HG02840 (cell line): ENCODE data around the gene MAOA.
"Not testable (repeated sequence)": the region's sequence is repeated elsewhere in the genome, so short reads cannot be mapped to it uniquely, and the experiment has no call there.

Source experiments
- ATAC-seq: cut with Tn5 transposase; IDR thresholded peaks from one replicate; pipeline ENCODE4 v1.9.1; 2021; ENCODE audit warnings: mild to moderate bottlenecking, moderate library complexity, moderate number of reproducible peaks; ENCODE audit not compliant: unreplicated experiment, low FRiP score

MAOA gene

DNA sequence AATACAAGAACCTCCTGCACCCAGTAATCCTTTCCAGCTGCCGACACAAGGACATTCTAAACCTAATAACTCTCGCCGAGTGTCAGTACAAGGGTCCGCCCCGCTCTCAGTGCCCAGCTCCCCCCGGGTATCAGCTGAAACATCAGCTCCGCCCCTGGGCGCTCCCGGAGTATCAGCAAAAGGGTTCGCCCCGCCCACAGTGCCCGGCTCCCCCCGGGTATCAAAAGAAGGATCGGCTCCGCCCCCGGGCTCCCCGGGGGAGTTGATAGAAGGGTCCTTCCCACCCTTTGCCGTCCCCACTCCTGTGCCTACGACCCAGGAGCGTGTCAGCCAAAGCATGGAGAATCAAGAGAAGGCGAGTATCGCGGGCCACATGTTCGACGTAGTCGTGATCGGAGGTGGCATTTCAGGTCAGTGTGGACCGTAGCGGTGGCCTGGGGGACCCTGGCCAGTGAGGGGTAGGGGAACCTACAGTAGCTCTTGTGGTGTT, at the start of gene MAOA:
Gene MAOA (plus strand): TSS at position 295 of the 490 bp plus-strand sequence. CDS start 43 bp downstream, at position 338.
- ATAC-seq, result no peak

DNA sequence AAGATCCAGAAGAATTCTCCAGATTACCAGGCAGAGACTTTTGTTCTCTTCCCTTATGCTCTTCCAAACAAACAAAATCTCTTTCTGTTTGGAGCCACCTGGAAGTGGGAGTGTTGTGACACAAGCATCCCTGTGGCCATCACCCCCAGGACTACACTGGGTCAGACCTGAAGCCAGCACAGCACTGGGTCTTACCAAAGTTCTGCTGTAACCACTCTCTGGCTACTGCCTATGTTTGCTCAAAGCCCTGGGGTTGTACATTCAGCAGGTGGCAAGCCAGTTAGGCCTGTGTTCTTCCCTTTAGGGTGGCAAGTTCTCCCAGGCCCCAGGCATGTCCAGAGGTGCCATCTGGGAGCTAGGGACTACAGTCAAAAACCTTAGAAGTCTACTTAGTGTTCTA, 43.7 kb upstream of the MAOA start:
- no peak for ATAC-seq

- no peak for ATAC-seq
Observed at GRCh38 chrX:43615660-43616059, 40.4 kb upstream of the MAOA start.

DNA sequence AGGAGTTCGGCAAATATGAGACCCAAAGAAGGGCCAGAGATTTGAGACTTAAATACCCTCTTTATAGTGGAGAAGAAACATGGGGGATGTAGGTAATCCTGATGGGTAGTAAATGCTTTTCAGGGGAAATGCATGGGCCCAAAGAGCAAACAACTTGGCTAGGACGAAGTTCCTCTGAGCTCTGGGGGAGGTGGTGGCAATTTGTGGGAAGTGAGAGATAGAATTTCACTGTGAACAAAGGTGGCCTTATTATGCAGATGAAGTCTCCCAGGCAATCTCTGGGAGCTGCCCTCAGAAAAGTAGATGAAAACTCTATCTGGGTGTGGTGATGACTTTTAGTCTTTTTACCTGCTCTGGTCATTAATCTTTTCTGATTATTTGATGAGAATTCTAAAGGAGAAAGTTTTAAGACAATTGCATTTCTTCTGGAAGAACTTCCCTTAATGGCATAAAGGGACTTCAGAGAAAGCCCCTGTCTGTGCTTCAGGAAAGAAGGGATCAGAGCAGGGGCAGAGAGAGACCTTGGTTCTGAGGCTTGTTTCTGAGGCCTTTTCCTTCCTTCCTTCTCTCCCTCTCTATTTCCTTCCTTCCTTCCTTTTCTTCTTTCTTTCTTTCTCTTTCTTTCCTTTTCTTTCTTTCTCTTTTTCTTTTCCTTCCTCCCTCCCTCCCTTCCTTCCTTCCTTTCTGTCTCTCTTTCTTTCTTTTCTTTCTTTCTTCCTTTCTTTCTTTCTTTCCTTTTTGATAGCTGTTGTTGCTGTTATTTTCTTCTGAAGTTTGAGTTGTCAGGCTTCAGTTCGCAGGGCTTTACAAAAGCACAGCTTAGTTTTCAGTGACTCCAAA, 37.5 kb upstream of the MAOA start:
- no peak for ATAC-seq

DNA sequence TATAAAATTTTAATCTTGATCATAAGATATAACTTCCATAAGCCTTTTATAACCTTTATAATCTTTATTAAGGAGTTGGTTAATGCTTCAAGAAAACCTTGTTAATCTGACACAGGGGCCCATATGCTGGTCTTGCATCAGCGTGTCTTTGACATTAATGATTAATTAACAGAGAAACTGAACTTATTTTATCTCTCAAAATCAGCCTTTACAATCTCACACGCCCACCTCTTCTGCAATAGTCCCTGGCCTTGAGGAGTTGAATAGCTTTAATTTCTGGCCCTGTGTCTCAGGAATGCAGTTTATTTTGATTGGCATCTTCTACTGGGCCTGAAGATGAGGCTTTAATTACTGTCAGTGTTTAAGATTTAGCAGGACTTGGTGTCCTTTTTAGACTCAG, 36.2 kb upstream of the MAOA start:
- not testable (repeated sequence) for ATAC-seq

- ATAC-seq, result no peak
Observed at GRCh38 chrX:43627147-43627546, 29.0 kb upstream of the MAOA start.

DNA sequence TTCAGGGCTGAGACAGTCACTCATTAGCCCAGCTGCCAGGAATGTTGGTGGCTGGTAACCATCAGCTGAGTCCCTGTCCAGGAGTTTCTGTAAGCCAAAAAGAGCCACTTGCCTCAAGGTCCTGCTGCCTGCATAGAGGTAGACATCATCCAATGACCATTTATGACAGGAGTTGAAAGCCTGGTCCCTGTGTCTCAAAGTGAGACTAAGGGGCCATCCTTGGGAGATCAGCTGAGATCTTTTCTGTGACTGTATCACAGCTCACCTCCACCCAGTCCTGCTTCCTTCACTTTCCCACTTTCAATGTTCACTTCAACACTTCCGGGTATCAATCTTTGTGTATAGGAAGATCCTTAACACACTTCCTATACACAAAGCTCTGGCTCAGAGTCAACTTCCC, 28.4 kb upstream of the MAOA start:
- ATAC-seq, result no peak

DNA sequence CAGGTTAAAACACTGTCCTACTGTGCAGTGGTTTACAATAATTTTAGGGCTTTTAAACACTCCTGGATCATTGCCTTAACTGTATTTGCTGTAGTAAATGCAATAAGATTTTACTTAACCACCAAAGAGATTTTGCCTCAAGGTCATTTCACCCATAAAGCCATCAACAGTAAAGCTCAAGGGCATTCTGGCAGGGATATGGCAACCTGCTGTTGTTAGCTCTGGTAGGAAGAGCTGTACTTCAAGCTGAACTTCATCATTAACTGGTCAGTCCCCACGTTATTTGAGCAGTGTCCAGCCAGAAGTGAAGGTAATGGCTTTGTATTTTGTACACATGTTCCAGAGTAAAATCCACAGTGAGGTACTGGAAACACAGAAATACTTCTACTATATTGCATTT, 26.9 kb upstream of the MAOA start:
- ATAC-seq, result no peak

DNA sequence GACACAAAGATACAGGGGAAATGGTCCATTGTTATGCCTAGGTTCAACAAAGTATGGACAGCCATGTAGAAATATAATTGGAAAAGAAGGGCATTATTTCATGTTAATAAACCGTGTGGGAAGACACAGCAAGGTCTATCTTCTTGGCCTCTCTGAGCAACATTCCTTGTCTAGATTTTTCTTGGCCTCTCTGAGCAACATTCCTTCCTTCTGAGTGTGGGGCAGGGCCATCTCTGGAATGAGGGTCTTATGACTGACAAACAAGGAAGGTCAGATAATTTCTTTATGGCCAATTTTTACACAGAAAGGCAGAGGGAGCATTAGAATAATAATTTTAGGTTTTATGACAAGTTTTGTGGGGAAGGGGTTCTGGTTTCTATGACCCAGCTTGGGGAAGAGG, 24.3 kb upstream of the MAOA start:
- no peak for ATAC-seq

- ATAC-seq, result no peak
Observed at GRCh38 chrX:43633081-43633480, 23.0 kb upstream of the MAOA start.

DNA sequence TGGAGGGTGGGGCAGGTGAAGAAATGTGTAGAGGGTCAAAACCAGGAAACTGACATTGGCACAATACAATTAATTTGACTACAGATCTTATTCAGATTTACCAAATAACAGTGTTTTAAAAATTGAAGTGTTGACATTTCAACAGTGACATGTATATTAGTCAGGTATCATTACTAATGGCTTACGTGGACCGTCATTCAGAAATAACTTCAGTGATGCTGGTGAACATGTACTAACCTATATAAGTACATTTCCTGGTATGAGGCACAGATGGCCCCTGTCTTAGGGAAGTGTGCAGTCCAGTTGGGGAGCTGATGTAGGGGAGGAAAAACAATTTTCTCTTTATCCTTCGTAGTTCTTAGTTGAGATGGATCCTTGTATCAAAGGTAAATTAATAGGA, 22.3 kb upstream of the MAOA start:
- ATAC-seq, result no peak

- no peak for ATAC-seq
Observed at GRCh38 chrX:43640482-43640881, 15.6 kb upstream of the MAOA start.

DNA sequence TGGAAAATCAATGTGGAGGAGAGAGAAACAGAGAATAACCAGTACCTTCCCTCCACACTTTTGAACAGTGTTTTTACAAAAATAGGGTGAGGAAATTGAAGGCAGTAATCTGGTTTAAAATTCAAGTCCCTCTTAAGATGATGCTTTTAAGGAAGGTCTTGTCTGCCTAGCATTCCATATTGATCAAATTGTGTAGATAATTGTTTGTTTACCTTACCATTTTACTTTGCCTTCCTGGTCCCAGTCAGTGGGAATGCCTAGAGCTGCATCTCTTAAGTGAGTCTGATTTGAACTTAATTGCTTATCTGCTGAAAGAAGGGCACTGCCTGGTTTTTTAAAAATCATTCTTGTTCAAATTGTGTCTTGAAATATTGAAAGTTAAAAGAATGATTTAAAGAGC, 14.4 kb upstream of the MAOA start:
- no peak for ATAC-seq

DNA sequence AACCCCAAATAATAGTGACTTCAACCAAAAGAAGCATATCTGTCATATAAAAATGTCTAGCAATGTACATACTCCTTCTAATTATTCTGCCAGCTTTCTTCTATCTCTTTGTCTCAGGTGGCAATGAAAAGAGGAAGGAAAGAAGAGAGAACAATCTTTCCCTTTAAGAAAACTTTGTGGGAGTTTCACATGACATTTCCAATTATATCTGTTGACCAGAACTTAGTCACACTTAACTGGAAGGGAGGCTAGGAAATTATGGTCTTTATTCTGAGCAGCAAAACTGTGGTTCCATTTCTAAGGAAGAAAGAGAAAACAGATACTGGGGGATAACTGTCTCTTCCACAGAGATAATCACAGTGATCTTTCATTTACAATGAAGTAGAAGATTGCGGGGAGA, 12.9 kb upstream of the MAOA start:
- ATAC-seq, result no peak

- no peak for ATAC-seq
Observed at GRCh38 chrX:43643662-43644061, 12.4 kb upstream of the MAOA start.

DNA sequence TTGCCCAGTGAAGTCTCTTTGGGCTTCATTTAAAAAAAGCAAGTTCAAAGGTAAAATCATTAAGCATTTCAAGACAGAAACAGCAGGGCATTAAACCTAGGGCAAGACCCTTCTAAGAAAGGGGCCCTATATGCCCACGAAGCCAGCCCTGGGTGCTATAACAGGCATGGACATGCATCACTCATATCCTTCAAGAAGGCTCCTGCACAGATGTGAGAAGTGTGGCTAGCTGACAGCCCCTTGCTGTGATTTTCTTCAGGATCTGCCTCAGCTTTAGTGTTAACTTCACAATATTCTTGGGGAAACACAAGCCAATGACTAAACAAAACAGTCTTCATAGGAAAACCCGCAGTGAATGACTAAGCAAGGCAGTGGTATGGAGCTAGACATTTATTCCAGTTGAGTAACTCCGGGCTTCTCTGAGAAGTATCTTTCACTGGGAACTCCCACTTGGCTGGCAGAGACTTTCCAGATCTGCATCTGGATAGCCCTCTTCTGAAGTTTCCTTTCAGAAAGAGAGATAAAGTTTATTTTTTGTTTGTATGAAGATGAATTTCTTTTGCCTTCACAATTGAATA, 11.9 kb upstream of the MAOA start:
- ATAC-seq, result no peak

GRCh38 chrX:43646800-43647199, 9.3 kb upstream of the MAOA start:
- ATAC-seq, result no peak

DNA sequence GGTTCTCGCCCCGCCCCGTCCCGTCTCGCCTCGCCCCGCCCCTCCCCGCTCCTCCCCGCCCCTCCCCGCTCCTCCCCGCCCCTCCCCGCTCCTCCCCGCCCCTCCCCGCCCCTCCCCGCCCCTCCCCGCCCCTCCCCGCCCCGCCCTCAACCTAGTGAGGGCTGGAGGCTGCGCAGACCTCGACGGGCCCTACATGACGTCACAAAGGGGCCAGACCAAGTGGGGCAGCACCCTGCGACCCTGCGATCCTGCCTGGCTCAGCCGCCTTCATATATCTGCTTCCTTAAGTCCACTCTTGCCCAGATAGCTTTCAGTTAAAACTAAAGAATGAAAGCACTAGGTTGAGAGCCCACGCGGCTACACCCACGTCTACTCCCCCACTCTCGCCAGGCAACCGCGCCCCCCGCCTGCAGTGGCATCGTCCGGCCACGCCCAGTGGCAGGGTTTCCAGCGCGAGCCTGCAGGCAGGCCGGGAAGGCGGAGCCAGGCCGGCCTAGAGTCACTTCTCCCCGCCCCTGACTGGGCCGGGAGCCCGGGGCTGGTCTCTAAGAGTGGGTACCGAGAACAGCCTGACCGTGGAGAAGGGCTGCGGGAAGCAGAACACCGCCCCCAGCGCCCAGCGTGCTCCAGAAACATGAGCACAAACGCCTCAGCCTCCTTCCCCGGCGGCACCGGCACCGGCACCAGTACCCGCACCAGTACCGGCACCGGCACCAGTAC, 1.5 kb upstream of the MAOA start:
- ATAC-seq, result peak; percentile 91

DNA sequence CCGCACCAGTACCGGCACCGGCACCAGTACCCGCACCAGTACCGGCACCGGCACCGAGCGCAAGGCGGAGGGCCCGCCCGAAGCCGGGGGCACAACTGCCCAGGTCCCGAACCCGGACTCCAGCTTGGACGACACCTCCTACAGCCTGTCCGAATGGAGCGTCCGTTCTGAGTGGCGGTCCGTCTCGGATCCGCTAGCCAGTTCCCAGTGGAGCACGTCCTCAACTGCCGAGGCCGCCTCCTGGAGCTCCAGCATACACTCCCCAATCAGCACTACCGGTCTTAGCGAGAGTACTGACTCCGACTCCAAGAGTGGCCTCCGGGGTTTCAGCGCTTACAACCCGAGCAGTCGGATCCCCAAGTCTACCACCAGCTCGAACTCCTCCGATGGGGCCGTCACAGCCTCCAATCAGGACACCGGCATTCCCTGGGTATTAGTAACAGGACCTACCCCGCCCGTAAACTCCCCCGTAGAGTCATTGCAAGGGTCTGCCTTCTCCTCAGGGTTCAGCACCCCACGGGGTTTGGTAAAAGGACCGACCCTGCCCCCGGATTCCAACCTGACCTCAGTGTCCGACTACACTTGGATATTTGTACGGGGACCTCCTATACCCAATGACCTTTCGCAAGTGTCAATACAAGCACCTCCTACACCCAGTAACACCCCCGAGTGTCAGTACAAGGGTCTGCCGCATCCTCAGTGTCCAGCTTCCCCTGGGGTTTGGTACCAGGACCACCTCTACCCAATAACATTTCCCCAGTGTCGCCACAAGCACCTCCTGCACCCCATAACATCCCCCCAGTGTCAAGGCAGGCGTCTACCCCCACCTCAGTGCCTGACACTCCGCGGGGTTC, 721 bp upstream of the MAOA start:
- ATAC-seq, result no peak

DNA sequence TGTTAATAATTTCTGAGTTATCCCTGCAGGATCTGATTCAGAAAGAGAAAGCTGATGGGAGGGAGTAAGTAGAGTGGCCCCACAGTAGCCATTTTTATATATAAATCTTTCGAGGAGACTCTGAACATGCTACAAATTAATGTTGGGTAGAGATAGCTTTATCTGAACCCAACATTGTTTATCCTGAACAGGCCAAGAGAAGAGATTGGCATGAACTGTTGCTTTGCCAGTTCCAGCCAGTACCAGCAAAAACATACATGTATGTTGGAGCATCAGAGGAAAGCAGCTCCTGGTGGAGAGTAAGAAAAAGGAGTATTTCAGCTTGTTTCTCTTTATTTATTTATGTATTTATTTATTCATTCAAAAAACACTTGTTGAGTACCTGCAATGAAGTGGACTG, 1.6 kb downstream of the MAOA start:
- no peak for ATAC-seq
